Gastroesophageal sphincter (tissue), 4 donors: ENCODE data around the gene MYT1. TPM values are rescaled to one million over a fixed set of nuclear protein-coding genes. Genes with fewer than 3 reads are reported as not detected.

ENCODE experiments used
- ATAC-seq: fragments of 150-250 bp; one replicate; pipeline ENCODE4 v1.9.1; 2016; ENCODE audit warnings: mild to moderate bottlenecking, moderate library complexity
- H3K27ac ChIP-seq, 4 donors: fragments of 200-600 bp; sonication (generic) in 3 of 4; 1 replicate in 3 of 4; 2 replicates in 1 of 4; pipeline ENCODE4 v1.5.1; 2016 to 2019
- H3K27me3 ChIP-seq: fragments of 200-600 bp; sonication (generic); one replicate; pipeline ENCODE4 v1.5.1; 2019
- H3K36me3 ChIP-seq, 2 donors: fragments of 200-600 bp; sonication (generic); one replicate each; pipeline ENCODE4 v1.5.1; 2019; ENCODE audit warnings: control low read depth in 1 of 2
- H3K4me1 ChIP-seq, 3 donors: fragments of 200-600 bp; sonication (generic); 1 replicate in 2 of 3; 2 replicates in 1 of 3; pipeline ENCODE4 v1.5.1; 2016 to 2019; ENCODE audit warnings: control low read depth in 2 of 3
- H3K4me3 ChIP-seq, 2 donors: fragments of 200-600 bp; sonication (generic); one replicate each; pipeline ENCODE4 v1.5.1; 2019; ENCODE audit warnings: mild to moderate bottlenecking in 1 of 2, moderate library complexity in 1 of 2
- H3K9me3 ChIP-seq, 3 donors: fragments of 200-600 bp; sonication (generic); one replicate each; pipeline ENCODE4 v1.5.1; 2017 to 2019; ENCODE audit warnings: control low read depth in 2 of 3
- EP300 ChIP-seq: sonication (generic); formaldehyde crosslinking; IDR thresholded peaks from one replicate; pipeline ENCODE4 v1.6.1; 2017; ENCODE audit warnings: antibody characterized with exemption, mild to moderate bottlenecking
- POLR2A ChIP-seq, 2 donors: fragments of 450-650 bp; IDR thresholded peaks; one replicate each; pipeline ENCODE4 v1.6.1; 2017; ENCODE audit warnings: antibody characterized with exemption in 2 of 2, mild to moderate bottlenecking in 2 of 2, moderate library complexity in 1 of 2
- POLR2AphosphoS5 ChIP-seq: sonication (generic); formaldehyde crosslinking; IDR thresholded peaks from one replicate; pipeline ENCODE4 v1.6.1; 2017; ENCODE audit warnings: antibody characterized with exemption
- WGBS, 2 donors: methylation state at CpG; one replicate each; pipeline ENCODE4 v1.1.5; 2018; ENCODE audit warnings: low coverage in 1 of 2; 5-methylcytosine and 5-hydroxymethylcytosine counted together
- total RNA-seq, 4 donors: library from RNA; depleted of rRNA; stranded (reverse); fragments of >200 nt; gene quantifications; one replicate each; pipeline ENCODE4 v1.1.0, GENCODE V29; 2016
- TF ChIP-seq, protein P1 (sequence below), 4 experiments: fragments of 200-600 bp in 2 of 4; fragments of 450-650 bp in 2 of 4; sonication (generic) in 1 of 4; IDR thresholded peaks; one replicate each; pipeline ENCODE4 v1.5.1; 2017 to 2019; ENCODE audit warnings: antibody characterized with exemption in 4 of 4, mild to moderate bottlenecking in 2 of 4, moderate library complexity in 2 of 4

Gene MYT1
- total RNA-seq, 4 donors from 2014 or later: 0.04 to 0.27 TPM; not detected in 2

DNA sequence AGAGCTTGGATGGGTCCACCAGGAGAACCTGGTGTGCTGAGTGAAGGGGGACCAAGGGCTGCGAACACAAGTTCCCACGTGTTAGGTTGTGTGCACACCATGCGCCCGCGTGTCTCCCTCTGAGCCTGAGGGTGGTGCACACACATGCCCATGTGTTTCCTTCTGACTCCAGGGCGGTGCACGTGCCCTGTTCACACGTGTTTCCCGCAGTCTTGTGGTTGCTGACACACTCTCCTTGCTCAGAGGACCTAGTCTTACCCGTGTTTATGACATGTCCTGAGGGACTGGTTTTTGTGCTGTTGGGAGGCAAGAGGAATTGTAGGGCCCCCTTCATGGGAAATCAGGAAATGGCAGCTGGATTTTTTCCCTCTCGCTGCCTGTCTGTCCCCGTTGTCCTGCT is 55.0 kb downstream of the MYT1 start:
- TF ChIP-seq, protein P1, sequence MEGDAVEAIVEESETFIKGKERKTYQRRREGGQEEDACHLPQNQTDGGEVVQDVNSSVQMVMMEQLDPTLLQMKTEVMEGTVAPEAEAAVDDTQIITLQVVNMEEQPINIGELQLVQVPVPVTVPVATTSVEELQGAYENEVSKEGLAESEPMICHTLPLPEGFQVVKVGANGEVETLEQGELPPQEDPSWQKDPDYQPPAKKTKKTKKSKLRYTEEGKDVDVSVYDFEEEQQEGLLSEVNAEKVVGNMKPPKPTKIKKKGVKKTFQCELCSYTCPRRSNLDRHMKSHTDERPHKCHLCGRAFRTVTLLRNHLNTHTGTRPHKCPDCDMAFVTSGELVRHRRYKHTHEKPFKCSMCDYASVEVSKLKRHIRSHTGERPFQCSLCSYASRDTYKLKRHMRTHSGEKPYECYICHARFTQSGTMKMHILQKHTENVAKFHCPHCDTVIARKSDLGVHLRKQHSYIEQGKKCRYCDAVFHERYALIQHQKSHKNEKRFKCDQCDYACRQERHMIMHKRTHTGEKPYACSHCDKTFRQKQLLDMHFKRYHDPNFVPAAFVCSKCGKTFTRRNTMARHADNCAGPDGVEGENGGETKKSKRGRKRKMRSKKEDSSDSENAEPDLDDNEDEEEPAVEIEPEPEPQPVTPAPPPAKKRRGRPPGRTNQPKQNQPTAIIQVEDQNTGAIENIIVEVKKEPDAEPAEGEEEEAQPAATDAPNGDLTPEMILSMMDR (IDR thresholded peaks at IDR 0.05): no peak
- TF ChIP-seq POLR2AphosphoS5 (no peak), POLR2A (IDR thresholded peaks at IDR 0.05) (no peak), EP300 (no peak)

DNA sequence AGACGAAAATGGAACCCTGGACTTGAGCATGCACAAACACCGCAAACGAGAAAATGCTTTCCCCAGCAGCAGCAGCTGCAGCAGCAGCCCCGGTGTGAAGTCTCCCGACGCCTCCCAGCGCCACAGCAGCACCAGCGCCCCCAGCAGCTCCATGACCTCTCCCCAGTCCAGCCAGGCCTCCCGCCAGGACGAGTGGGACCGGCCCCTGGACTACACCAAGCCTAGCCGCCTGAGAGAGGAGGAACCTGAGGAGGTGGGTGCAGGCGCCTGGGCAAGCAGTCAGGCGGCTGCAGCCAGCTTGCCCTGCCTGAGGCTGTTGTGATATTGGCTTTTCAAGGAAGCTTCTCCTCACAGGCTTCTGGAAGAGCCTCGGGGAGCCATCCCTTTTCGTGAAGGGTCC is 55.5 kb downstream of the MYT1 start:
- Histone ChIP-seq H3K4me3 (no peak overlapping the region), H3K36me3 (no peaks in the 10 kb centered on the region), H3K27ac (no peak overlapping the region), H3K4me1 (peaks cover 0 to 14% (median 0%) of the 10 kb centered on the region in 3 donors), H3K9me3 (no peaks in the 10 kb centered on the region), H3K27me3 (peaks cover 36% of the 10 kb centered on the region)
- TF ChIP-seq, protein P1 (IDR thresholded peaks at IDR 0.05): no peak
- TF ChIP-seq POLR2AphosphoS5 (no peak), EP300 (no peak), POLR2A (IDR thresholded peaks at IDR 0.05) (no peak)
- no peak for ATAC-seq
- WGBS, 2 donors: no CpG with 5 or more reads among the region's 16 CpGs

More for the DNA sequence above, 55.0 kb downstream of the MYT1 start:
- Histone ChIP-seq H3K4me1 (peaks cover 0 to 13% (median 0%) of the 10 kb centered on the region in 3 donors), H3K27ac (no peak overlapping the region), H3K9me3 (no peaks in the 10 kb centered on the region), H3K4me3 (no peak overlapping the region), H3K36me3 (no peaks in the 10 kb centered on the region), H3K27me3 (peaks cover 33% of the 10 kb centered on the region)
- ATAC-seq: no peak
- WGBS, 2 donors: 60 to 66% methylated on average over 3 to 9 of the region's 12 CpGs

DNA sequence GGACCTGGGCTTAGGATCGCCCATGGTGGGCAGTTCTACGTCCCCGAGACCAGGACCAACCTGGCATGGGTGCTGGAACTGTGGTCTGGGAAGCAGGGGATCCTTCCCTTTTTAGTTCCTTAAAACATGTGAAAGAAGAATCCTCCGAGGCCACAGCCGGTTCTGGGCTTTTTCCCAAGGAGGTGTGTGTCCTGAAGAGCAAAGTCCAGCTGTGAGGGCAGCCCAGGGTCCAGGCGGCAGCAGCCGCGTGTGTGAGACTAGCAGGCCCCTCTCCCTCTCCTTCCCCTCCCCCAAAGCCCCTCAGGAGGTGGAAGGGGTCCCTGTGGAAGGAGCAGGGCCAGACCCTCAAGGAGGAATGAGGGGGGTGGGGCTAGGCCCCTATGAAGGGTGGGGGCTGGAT is 56.2 kb downstream of the MYT1 start:
- Histone ChIP-seq H3K9me3 (no peaks in the 10 kb centered on the region), H3K4me1 (peaks cover 0 to 14% (median 0%) of the 10 kb centered on the region in 3 donors), H3K4me3 (no peak overlapping the region), H3K27me3 (peaks cover 43% of the 10 kb centered on the region), H3K27ac (no peak overlapping the region), H3K36me3 (no peaks in the 10 kb centered on the region)
- no peak for ATAC-seq
- no CpG with 5 or more reads among the region's 8 CpGs for WGBS, 2 donors
- TF ChIP-seq, protein P1 (IDR thresholded peaks at IDR 0.05): no peak
- TF ChIP-seq POLR2AphosphoS5 (no peak), POLR2A (IDR thresholded peaks at IDR 0.05) (no peak), EP300 (no peak)

DNA sequence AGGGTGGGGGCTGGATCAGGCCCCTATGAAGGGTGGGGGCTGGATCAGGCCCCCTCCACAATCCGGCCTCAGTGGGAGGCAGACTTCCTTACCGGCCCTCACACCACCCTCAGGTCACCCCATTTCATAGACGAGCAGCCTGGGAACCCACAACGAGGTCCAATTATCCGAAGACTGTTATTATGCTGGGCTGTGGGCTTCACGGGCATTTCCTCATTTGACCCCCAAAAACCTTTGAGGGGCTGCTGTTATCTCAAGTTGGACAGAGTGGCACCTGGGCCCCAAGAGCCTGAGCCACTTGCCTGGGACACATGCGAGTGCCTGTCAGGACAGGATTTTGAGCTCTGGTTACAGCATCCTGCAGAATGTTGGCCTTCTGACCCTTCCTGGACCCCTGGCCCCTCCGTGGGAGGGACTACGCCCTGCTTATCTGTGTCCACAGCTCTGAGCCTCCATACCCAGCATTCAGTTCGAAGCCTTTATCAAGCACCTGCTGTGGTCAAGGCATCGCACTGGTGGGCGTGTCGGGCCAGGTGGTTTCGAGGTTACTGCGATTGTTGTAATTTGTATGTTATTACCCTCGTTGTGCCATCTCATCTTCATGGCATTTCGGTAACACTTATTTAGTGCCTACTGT is 56.8 kb downstream of the MYT1 start:
- Histone ChIP-seq H3K4me3 (no peak overlapping the region), H3K4me1 (peaks cover 0 to 11% (median 0%) of the 10 kb centered on the region in 3 donors), H3K27me3 (peaks cover 49% of the 10 kb centered on the region), H3K27ac (no peak overlapping the region), H3K36me3 (no peaks in the 10 kb centered on the region), H3K9me3 (no peaks in the 10 kb centered on the region)
- TF ChIP-seq POLR2AphosphoS5: no peak
- no peak for TF ChIP-seq EP300
- WGBS, 2 donors: 79 to 88% methylated on average over 5 to 11 of the region's 17 CpGs
- ATAC-seq: no peak

DNA sequence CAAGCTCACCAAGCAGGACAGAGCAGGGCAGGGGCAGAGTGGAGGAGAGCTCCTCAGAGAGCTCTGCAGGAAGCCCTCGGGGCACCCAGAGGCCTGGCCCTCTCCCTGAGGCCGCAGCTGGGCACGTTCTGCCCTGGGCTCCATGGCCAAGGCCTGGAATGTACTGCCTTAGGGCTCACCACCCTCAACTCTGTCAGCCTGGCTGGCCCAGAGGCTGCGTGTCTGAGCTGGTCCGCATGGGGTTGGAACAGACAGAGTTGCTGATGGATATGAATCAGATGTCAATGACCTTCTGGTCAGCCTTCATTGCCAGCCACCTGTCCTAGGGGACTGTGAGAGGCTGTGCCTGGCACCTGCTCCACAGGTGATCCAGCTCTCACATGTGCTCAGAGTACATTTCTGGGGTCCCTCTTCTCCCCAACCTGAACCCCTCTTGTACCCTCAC is 58.1 kb downstream of the MYT1 start:
- TF ChIP-seq EP300 (no peak), POLR2A (IDR thresholded peaks at IDR 0.05) (no peak), POLR2AphosphoS5 (no peak)
- TF ChIP-seq, protein P1 (IDR thresholded peaks at IDR 0.05): no peak
- Histone ChIP-seq H3K4me1 (peaks cover 0 to 4% (median 0%) of the 10 kb centered on the region in 3 donors), H3K27ac (no peak overlapping the region), H3K36me3 (no peaks in the 10 kb centered on the region), H3K27me3 (peaks cover 49% of the 10 kb centered on the region), H3K4me3 (no peak overlapping the region), H3K9me3 (no peaks in the 10 kb centered on the region)
- no CpG with 5 or more reads among the region's 5 CpGs for WGBS, 2 donors
- no peak for ATAC-seq
